Stimulated activated CD4-positive, alpha-beta T cell treated with anti-CD3 and anti-CD28 coated beads, Interleukin-1b, Interleukin-23, amount 100 ng/mL, for 48 hours (primary cell): Measurements from ENCODE around the gene RIIAD1.
"Not testable (repeated sequence)": the region's sequence is repeated elsewhere in the genome, so short reads cannot be mapped to it uniquely, and the experiment has no call there.

Experiments used
- DNase-seq: peaks from one replicate; pipeline ENCODE4 v3.0.0-alpha.2; 2020

The RIIAD1 gene

GRCh38 chr1:151711044-151711800 is 10.1 kb upstream of the RIIAD1 start:
- no peak for DNase-seq

DNA sequence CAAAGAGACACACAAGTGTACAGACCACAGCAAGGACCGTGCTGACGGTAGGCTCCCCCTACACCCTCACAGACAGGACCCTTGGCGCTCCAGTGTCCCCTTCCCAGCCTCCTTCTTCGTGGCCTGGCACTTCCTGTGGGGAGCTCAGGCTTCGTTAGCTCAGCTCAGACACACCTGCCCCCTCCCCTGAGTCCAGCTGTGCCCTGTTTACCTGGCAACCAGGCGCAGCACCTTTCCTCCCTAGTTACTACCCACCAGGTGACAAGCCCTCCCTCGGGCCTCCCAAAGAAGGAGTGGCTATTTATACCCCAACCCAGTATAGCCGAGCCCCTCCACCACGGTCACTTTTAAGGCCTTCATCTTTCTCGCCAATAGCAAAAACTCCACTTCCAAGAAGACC is 9.4 kb upstream of the RIIAD1 start:
- no peak for DNase-seq

- no peak for DNase-seq
Measured at GRCh38 chr1:151713044-151713443, 8.3 kb upstream of the RIIAD1 start.

GRCh38 chr1:151713874-151714273 is 7.4 kb upstream of the RIIAD1 start:
- DNase-seq, result no peak

DNA sequence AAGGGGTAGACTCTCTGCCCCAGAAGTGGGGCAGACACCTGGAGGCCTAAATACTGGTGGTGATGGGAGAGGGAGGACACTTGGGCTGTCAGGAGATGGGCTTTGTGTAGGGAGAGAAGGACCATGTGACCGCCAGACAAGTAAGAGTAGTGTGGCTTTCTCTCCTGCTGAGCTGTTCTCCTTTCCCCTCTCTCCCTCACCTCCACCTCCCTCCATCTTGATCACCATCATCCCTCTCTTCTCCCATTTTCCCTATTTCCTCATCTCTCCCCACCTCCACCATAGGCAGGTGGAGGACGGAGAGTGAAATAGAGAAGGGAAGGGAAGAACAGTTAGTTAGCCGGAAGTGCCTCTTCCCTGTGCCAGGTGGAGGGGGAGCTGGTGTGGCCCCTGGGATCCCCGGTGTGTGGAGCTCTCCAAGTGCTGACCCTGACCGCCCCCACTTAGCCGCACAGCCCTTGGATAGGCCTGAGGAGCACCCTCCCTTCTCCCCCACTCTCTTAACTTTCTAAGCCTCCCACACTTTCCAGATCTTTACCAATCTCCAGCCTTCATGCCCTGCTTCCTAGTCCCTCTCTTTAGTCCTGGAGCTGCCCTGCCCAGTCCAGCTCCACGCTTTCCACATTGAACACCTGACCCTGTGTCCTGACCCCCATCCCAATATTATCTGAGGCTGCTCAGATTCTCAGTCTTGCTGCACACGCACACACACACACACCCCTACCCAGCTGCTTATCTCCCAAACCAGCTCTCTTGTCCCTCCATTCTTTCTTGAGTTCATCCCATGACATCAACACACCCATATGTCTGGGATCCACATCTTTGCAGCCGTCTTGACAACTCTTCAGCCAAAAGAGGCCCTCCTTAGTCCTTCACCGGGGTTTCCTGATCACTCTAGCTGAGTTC is 6.2 kb upstream of the RIIAD1 start:
- DNase-seq, result no peak

DNA sequence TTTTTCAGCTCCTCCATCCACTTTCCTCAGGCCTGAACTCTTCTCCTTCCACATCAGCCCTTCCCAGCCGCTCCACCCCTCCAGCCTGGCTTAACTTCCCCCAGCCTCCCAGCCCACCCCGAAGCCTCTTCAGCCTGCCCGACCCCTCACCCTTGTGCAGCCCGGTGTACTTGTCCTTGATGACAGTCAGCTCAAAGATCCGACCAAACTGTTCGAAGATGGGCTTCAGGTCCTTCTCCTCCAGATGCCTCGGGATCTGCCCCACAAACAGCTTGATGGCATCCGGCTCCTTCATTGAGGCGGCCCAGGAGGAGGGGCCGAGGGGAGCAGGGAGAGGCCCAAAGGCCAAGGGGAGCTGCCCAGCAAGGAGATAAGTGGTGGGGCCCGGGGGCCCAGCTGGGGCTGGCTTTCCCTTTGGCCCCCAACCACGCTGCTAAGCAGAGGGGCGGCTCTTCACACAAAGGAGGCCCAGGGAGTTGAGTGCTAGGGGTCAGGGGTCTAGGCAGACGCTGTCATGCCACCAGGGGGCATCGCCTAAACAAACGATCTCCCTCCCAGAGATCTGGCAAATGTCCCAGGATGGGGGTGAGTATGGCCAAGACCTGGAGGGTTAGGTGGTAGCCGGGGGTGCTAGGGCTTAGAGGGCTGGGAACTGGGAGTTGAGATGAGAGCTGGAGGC is 5.5 kb upstream of the RIIAD1 start:
- no peak for DNase-seq

- no peak for DNase-seq
Measured at GRCh38 chr1:151716405-151716762, 4.9 kb upstream of the RIIAD1 start.

DNA sequence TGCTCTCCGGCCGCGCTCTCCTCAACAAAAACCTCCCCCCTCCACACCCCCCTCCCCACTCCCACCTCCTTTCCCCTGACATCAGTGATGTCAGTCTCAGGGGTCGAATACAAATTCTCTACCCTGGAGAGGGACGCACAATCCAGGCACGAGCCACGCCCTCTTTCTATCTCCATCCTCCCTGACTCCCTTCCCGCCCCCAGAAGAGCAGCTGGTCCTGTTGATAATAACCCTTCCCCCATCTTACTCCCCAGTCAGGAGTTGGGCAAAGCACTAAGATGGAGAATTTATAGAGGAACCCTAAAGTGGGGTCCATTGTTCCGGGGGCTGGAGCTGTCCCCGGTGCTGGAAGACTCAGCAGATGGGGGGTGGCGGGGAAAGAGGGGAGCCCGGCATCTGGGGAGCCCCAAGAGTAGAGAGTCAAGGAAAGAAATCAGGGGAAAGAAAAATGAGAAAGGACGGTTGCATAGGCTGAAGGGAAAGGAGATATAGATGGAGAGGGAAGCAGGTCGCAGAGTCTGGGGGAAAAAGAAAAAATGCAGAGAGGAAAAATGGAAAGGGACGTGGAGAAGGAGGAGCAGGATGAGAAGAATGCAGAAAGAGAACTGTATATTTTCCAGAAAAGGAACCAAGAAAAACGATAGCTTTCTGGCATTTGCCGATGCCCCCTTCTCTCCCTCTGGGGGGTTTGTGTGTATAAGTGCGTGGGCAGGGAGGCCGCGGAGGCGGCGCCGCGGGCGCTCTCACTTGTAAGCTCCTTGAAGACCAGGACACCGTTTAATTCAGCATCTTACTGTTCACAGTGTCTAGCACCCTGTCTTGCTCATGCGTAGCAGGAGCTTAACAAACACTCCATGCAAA is 4.3 kb upstream of the RIIAD1 start, which contains the start of gene CELF3:
TSS of gene CELF3 (minus strand) at position 33 of the 861 bp plus-strand sequence. CDS start 783 bp downstream, outside the sequence.
- no peak for DNase-seq

DNA sequence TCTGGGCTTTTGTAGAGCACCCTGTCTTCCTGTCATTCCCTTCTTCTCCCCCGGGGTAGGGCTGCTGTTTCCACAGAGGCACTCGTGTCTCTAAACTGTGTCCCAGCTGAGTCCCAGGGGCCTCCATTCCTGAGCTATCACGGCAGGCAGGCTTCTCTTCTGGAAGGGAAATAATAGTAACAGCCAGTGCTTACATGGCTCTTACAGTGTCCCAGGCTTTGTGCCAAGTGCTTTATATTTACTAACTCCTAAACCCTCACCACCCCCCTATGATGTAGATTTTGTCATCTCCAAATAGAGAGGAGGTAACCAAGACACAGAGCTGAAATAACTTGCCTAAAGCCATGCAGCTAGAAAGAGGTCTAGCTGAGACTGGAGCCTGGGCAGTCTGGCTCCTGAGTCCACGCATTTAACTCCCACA is 3.3 kb upstream of the RIIAD1 start:
- DNase-seq, result no peak

GRCh38 chr1:151718666-151719065 is 2.7 kb upstream of the RIIAD1 start:
- DNase-seq, result no peak

DNA sequence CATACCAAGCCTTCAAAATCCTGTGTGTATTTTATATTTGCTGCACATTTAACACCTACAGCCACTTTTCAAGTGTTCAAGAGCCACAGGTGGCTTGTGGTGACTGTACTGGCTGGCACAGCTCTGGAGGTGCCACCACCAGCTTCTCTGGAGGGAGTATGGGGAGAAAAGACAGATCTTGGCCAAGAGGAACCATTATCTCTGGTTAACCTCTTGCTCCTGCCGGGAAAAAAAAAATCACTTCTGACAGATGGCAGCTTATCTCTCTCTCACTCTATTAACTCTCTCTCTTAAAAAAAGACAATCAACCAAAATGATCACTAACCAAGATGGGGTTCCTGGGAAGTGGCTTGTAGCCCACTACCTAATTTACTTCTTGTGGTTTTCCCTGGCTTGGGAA is 1.2 kb upstream of the RIIAD1 start:
- no peak for DNase-seq

- no peak for DNase-seq
Measured at GRCh38 chr1:151720554-151720953, 768 bp upstream of the RIIAD1 start.

- no peak for DNase-seq
Measured at GRCh38 chr1:151721788-151722510, 627 bp downstream of the RIIAD1 start.

- DNase-seq, result no peak
Measured at GRCh38 chr1:151723726-151724370, 2.5 kb downstream of the RIIAD1 start.

- DNase-seq, result no peak
Measured at GRCh38 chr1:151728151-151729054, 7.1 kb downstream of the RIIAD1 start.

- DNase-seq, result no peak
Measured at GRCh38 chr1:151729157-151729965, 8.0 kb downstream of the RIIAD1 start.

DNA sequence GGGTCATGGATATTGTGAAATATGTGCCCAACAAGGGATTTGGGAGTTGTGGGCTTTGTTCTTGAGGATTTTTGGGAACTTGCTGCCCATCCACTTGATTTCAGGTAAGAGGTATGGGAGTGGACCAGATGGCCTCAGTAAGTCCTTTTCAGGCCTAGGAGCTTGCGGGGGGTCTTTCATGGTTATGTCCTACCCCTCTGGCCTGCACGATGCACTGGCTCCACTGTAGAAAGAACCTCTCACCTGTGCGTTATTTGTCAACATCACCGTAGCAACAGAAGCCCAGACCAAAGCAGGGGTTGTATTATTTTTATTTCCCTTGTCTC is 8.6 kb downstream of the RIIAD1 start:
- DNase-seq, result no peak

GRCh38 chr1:151733126-151733525 is 11.8 kb downstream of the RIIAD1 start:
- DNase-seq, result no peak

DNA sequence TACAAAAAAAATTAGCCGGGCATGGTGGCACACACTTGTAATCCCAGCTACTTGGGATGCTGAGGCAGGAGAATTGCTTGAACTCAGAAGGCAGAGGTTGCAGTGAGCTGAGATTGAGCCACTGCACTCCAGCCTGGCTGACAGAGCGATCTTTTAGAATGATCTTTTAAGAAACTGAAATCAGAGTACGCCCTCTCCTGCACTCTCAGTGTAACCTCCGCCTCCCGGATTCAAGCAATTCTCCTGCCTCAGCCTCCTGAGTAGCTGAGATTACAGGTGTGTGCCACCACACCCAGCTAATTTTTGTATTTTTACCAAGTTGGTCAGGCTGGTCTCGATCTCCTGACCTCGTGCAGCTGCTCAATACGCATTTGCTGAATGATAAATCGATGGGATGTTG is 12.7 kb downstream of the RIIAD1 start:
- not testable (repeated sequence) for DNase-seq
